Prostate gland (tissue), 2 donors: ENCODE results near the gene UBR7.

ENCODE experiments used
- CTCF ChIP-seq, 4 experiments: fragments of 200-600 bp in 2 of 4; fragments of 450-650 bp in 2 of 4; sonication (generic) in 2 of 4; IDR thresholded peaks; 1 replicate in 3 of 4; 2 replicates in 1 of 4; pipeline ENCODE4 v1.5.1; 2016 to 2019; ENCODE audit warnings: antibody characterized with exemption in 4 of 4, mild to moderate bottlenecking in 2 of 4, moderate library complexity in 2 of 4
- POLR2AphosphoS5 ChIP-seq: sonication (generic); formaldehyde crosslinking; IDR thresholded peaks from one replicate; pipeline ENCODE4 v1.6.1; 2017; ENCODE audit warnings: antibody characterized with exemption

- no peak for TF ChIP-seq CTCF (IDR thresholded peaks at IDR 0.05)
- no peak for TF ChIP-seq POLR2AphosphoS5
Observed at GRCh38 chr14:93201155-93201704, 5.8 kb upstream of the UBR7 start.
